Pancreas (tissue), 10 donors: ENCODE data around the gene CCDC14. TPM values are rescaled to one million over a fixed set of nuclear protein-coding genes. Genes with fewer than 3 reads are reported as not detected.
A peak's percentile ranks its signal among the peaks of the same experiment; 100 is the strongest.
"Not testable (repeated sequence)": the region's sequence is repeated elsewhere in the genome, so short reads cannot be mapped to it uniquely, and the experiment has no call there.

ENCODE experiments used
- ATAC-seq, 4 donors: fragments of 200-7000 bp; cut with Tn5 transposase; one replicate each; pipeline versions ENCODE4 v1.8.0 to v1.9.1; 2020; ENCODE audit warnings: mild to moderate bottlenecking in 4 of 4, moderate library complexity in 4 of 4
- DNase-seq, 6 donors: peaks; one replicate each; pipeline ENCODE4 v3.0.0-alpha.2; 2020
- FAIRE-seq: peaks from 2 replicates; lab custom pipeline; 2012; peaks lifted over from hg19 to GRCh38; lab: Jason Lieb, UNC
- H3K27ac ChIP-seq, 4 donors: fragments of 200-600 bp; sonication (generic); 1 replicate in 3 of 4; 2 replicates in 1 of 4; pipeline versions ENCODE4 v1.5.0 to v1.8.0; 2020
- H3K27me3 ChIP-seq, 4 donors: fragments of 200-600 bp; one replicate each; pipeline ENCODE4 v1.8.0; 2021
- H3K36me3 ChIP-seq, 3 donors: fragments of 200-600 bp; sonication (generic) in 1 of 3; one replicate each; pipeline versions ENCODE4 v1.5.0 to v1.8.0; 2020 to 2021
- H3K4me1 ChIP-seq, 3 donors: fragments of 200-600 bp; one replicate each; pipeline ENCODE4 v1.8.0; 2021
- H3K4me3 ChIP-seq, 4 donors: fragments of 200-600 bp; sonication (generic) in 2 of 4; one replicate each; pipeline versions ENCODE4 v1.5.0 to v1.8.0; 2020 to 2021
- H3K9me3 ChIP-seq, 4 donors: fragments of 200-600 bp; one replicate each; pipeline ENCODE4 v1.8.0; 2021
- WGBS, 2 donors: extraction: QIAGEN DNeasy Blood & Tissue Kit; methylation state at CpG; one replicate each; pipeline ENCODE4 v1.1.7; 2013; 5-methylcytosine and 5-hydroxymethylcytosine counted together
- intact Hi-C, 3 donors: fragments of 100-400 bp; cut with DNase I; formaldehyde crosslinking; loops; one replicate each; pipeline versions ENCODE4 v1.11.1 to v1.14.2; 2022
- polyA plus RNA-seq, 2 donors: library from polyadenylated mRNA; stranded (reverse); fragments of 200-250 nt; gene quantifications; one replicate each; pipeline ENCODE4 v1.2.3, GENCODE V29; 2013
- total RNA-seq, 6 donors: library from RNA; stranded (reverse); fragmentation: NEBNext Ultra II Directional in 4 of 6; extraction: Animal tissue kit (Norgen Biotek cat#: 25700) in 4 of 6; gene quantifications; one replicate each; pipeline versions ENCODE4 v1.2.1 to v1.2.4, GENCODE V29; 2021 to 2023
- TF ChIP-seq, protein P1 (sequence below), 4 donors: fragments of 200-600 bp; sonication (generic) in 3 of 4; IDR thresholded peaks; one replicate each; pipeline versions ENCODE4 v1.5.0 to v1.8.0; 2021; ENCODE audit warnings: antibody characterized with exemption in 4 of 4
- donor health status: healthy with polysubstance abuse.
- donor health status: DM: no; HTN: no; CAD: no; lungs with moderate emphysema.
- donor health status: DM: no; HTN: no; CAD: no.
- donor health status: control.
- donor health status: control.
- donor health status: Bipolar disorder and iron deficiency.
- donor health status: DM: yes; HTN: yes; CAD: no.
- donor health status: DM: no; HTN: no; CAD: no.
- donor health status: DM: no; HTN: no; CAD: no.
- donor health status: DM: yes; HTN: yes; CAD: no.

Gene CCDC14
- total and polyA plus RNA-seq, 8 donors: 6.7 to 30.7 (median 11.5) TPM

DNA sequence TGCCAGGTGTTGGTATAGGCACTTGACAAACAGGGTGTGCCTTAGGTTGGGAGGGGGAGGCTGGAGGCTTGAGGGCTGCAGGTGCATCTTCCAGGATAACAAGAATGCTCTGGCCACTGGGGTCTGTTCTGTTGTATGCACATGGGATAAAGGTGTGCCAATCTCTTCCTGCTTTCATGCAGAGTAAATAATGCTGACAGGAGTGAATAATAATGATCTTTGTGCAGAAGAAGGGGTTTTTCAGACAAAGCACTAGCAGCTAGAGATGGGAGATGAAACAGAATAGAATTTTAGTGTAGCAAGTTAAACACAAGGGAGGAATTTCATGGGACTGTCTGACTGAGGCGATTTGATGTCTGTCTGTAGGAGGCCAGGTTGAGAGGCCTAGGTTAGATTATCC is 32.8 kb upstream of the CCDC14 start:
- H3K36me3 ChIP-seq: no peaks in the 10 kb centered on the region
- H3K27ac ChIP-seq: no peak overlapping the region
- no peak for FAIRE-seq
- no peak overlapping the region for H3K4me3 ChIP-seq
- ATAC-seq: no peak
- no peaks in the 10 kb centered on the region for H3K27me3 ChIP-seq
- no peak for DNase-seq
- TF ChIP-seq, protein P1, sequence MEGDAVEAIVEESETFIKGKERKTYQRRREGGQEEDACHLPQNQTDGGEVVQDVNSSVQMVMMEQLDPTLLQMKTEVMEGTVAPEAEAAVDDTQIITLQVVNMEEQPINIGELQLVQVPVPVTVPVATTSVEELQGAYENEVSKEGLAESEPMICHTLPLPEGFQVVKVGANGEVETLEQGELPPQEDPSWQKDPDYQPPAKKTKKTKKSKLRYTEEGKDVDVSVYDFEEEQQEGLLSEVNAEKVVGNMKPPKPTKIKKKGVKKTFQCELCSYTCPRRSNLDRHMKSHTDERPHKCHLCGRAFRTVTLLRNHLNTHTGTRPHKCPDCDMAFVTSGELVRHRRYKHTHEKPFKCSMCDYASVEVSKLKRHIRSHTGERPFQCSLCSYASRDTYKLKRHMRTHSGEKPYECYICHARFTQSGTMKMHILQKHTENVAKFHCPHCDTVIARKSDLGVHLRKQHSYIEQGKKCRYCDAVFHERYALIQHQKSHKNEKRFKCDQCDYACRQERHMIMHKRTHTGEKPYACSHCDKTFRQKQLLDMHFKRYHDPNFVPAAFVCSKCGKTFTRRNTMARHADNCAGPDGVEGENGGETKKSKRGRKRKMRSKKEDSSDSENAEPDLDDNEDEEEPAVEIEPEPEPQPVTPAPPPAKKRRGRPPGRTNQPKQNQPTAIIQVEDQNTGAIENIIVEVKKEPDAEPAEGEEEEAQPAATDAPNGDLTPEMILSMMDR (IDR thresholded peaks at IDR 0.05): no peak
- 71 to 84% methylated on average over 1 of the region's 1 CpG for WGBS, 2 donors
- H3K4me1 ChIP-seq: no peaks in the 10 kb centered on the region
- intact Hi-C loops: no loop called here
- H3K9me3 ChIP-seq: no peaks in the 10 kb centered on the region

DNA sequence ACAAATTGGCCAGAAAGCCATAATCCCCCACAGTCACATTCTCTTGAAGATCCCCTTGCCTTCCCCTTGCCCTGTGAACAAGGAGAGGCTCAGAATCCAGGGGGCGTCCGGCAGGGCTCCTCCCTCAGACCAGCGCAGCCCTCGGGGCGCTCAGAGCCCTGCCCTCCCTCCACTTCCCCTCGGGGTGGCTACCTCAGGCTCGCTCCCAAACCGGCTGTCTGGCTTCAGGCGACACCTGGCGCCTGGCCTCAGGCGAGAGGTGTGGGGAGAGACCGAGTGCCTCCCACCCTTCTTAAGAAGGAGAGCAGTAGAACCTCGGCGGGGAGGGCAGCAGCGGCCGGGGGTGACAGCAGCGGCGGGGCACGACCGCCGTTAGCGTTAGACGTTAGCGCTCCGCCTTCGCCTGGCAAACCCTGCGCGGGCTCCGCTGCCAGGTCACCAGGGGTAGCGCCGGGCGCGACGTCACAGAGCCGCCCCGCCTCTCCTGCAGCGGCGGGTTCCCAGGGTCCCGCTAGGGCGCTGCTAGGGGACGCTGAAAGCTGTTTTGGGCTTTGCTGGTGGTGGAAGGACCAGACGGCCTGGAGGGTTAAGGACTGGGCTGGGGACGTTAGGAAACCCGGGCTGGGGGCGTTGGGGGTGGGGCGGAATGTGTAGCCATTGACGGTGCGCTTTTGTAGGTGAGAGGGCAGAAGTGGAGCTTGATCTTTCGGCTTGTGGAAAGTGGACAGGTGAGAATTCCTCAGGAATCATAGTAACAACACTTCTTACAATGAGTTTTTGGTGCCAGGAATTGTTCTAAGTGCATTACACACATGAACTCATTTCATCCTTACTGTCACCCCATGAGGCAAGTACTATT is 30.9 kb upstream of the CCDC14 start, which contains the start of gene ROPN1:
Gene ROPN1, minus strand, starts transcription at position 395 of the 859 bp plus-strand sequence. CDS start 11,643 bp downstream, outside the sequence.
- DNase-seq, FAIRE-seq, intact Hi-C loops, H3K4me3 ChIP-seq, H3K9me3 ChIP-seq, H3K36me3 ChIP-seq, H3K27ac ChIP-seq, H3K27me3 ChIP-seq, H3K4me1 ChIP-seq: not testable (repeated sequence)
- peak; percentile 97 to 98 (median 98) for ATAC-seq
- 0 to 1% methylated on average over 3 to 5 of the region's 49 CpGs for WGBS, 2 donors

DNA sequence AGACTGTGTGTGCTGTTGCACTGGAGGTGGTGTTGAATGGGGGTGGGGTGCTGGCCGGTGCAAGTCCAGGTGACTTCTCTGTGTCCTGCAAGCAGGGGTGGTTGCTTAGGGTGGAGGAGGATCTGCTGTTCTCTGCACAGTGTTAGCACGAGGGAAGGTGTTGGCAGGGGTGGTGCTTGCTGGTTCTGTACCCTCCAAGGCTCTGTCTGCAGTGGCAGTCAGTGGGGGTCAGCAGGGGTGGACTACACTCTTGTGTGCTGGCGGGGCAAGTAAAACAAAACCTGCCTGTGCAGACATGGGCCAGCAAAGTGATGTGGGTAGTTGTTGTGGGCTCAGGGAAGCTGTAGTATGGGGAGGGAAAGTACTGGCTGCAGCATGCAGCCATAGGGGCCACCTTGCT is 25.4 kb upstream of the CCDC14 start:
- no peak overlapping the region for H3K27ac ChIP-seq
- no peaks in the 10 kb centered on the region for H3K27me3 ChIP-seq
- FAIRE-seq: no peak
- no peak overlapping the region for H3K4me3 ChIP-seq
- no peak for DNase-seq
- intact Hi-C loops: loop anchor here in 1 of 3 donors (10.0 kb wide), 1 partner anchor 242 kb away; no protein-coding TSS in a partner anchor
- H3K9me3 ChIP-seq: no peaks in the 10 kb centered on the region
- 69 to 71% methylated on average over 3 of the region's 3 CpGs for WGBS, 2 donors
- ATAC-seq: no peak
- no peaks in the 10 kb centered on the region for H3K36me3 ChIP-seq
- H3K4me1 ChIP-seq: no peaks in the 10 kb centered on the region
- TF ChIP-seq, protein P1 (IDR thresholded peaks at IDR 0.05): no peak

DNA sequence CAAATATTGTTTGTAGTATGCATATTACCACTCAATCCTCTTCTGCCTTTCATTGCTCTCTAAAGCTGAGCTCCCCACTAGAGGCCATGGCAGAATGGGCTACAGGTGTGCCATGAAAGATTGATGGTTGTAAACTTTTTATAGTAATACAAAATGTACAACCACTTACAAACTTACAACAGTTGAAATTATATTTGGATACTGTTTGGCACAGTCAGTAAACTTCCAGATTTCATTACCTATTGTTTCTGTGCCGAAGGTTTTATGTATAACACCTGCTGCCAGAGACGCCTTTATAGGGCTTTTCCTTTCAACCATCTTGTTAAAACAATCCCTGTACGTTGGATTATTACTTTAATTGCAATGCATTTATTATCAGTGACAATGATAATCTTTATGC is 23.9 kb upstream of the CCDC14 start:
- no peak for ATAC-seq
- FAIRE-seq: no peak
- TF ChIP-seq, protein P1 (IDR thresholded peaks at IDR 0.05): no peak

DNA sequence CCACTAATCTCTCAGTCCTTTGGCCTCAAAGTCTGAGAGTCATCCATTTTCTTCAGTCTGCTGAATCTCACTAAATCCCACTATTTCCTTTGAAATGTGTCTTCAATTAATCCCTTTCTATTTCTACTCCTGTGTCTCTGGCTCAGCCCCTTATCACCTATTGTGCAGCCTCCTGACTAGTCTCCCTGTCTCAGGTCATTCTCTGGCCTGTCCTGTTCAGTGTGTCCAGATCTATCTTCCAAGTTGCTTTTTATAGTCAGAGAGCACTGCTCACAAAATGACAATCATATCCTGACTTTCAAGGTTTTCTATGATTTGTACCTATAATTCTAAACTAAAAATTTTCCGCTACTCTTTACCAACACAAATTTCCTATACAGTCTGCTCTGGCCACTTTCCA is 23.3 kb upstream of the CCDC14 start:
- no peaks in the 10 kb centered on the region for H3K9me3 ChIP-seq
- 92 to 97% methylated on average over 1 of the region's 1 CpG for WGBS, 2 donors
- no peak for FAIRE-seq
- TF ChIP-seq, protein P1 (IDR thresholded peaks at IDR 0.05): no peak
- intact Hi-C loops: loop anchor here in 1 of 3 donors (10.0 kb wide), 1 partner anchor 240 kb away; no protein-coding TSS in a partner anchor
- peaks cover 0 to 8% (median 0%) of the 10 kb centered on the region in 4 donors for H3K27me3 ChIP-seq
- no peak overlapping the region for H3K4me3 ChIP-seq
- H3K4me1 ChIP-seq: no peaks in the 10 kb centered on the region
- H3K36me3 ChIP-seq: no peaks in the 10 kb centered on the region
- no peak overlapping the region for H3K27ac ChIP-seq
- ATAC-seq: no peak
- DNase-seq: no peak

More for the DNA sequence above, 23.9 kb upstream of the CCDC14 start:
- H3K27ac ChIP-seq: no peak overlapping the region
- H3K27me3 ChIP-seq: peaks cover 0 to 8% (median 0%) of the 10 kb centered on the region in 4 donors
- no peak for DNase-seq
- H3K36me3 ChIP-seq: no peaks in the 10 kb centered on the region
- no peak overlapping the region for H3K4me3 ChIP-seq
- intact Hi-C loops: loop anchor here in 1 of 3 donors (10.0 kb wide), 1 partner anchor 240 kb away; no protein-coding TSS in a partner anchor
- H3K4me1 ChIP-seq: no peaks in the 10 kb centered on the region
- no peaks in the 10 kb centered on the region for H3K9me3 ChIP-seq
- 74 to 82% methylated on average over 3 of the region's 3 CpGs for WGBS, 2 donors

DNA sequence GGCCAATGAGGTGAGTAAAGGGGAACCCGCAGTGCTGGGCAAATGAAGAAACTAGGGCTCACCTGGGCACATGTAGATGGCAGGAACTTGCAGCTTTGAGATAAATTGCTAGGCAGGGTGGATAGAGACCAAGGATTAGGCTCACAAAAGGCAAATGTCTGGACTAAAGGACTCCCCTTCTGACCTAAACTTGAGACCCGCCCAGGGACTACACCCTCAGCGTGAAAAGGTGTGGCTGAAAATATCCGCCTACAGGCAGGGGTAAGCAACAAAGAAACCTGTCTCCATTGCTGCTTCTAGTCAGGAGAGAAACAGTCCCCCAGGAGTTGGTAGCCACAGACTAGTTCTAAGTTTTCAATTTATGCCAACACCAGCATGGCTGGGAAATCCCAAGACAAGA is 20.3 kb upstream of the CCDC14 start:
- not testable (repeated sequence) for H3K4me3 ChIP-seq, ATAC-seq, FAIRE-seq, H3K4me1 ChIP-seq, H3K36me3 ChIP-seq, DNase-seq, H3K9me3 ChIP-seq, H3K27ac ChIP-seq, H3K27me3 ChIP-seq
- intact Hi-C loops: loop anchor here in 1 of 3 donors (10.0 kb wide), 1 partner anchor 237 kb away; no protein-coding TSS in a partner anchor
- 63 to 68% methylated on average over 4 of the region's 4 CpGs for WGBS, 2 donors
